HL-60 (cell line): ENCODE results near the gene PGGT1B.

Source experiments
- CTCF ChIP-seq: IDR thresholded peaks from one replicate; pipeline ENCODE4 v1.5.1; 2011; ENCODE audit warnings: low read length, control low read depth, inconsistent platforms; ENCODE audit not compliant: insufficient read depth
- GABPA ChIP-seq: IDR thresholded peaks from 2 replicates; pipeline ENCODE4 v1.6.1; 2012; ENCODE audit warnings: low read depth

- TF ChIP-seq CTCF (no peak), GABPA (no peak)
These were observed 53.4 kb downstream of the PGGT1B start for GRCh38 chr5:115209279-115209678.
